Forelimb muscle (tissue), 1 donor: ENCODE results near the gene KIAA0232. TPM values are rescaled to one million over a fixed set of nuclear protein-coding genes. Genes with fewer than 3 reads are reported as not detected.
A peak's percentile ranks its signal among the peaks of the same experiment; 100 is the strongest.
"Not testable (repeated sequence)": the region's sequence is repeated elsewhere in the genome, so short reads cannot be mapped to it uniquely, and the experiment has no call there.

ENCODE experiments used
- DNase-seq: peaks from one replicate; pipeline ENCODE4 v3.0.0-alpha.2; 2013; ENCODE audit warnings: low read depth
- polyA plus RNA-seq: library from polyadenylated mRNA; unstranded; fragments of 120-200 nt; gene quantifications from one replicate; pipeline ENCODE4 v1.2.1, GENCODE V29; 2013; ENCODE audit not compliant: insufficient read length

The KIAA0232 gene
- polyA plus RNA-seq, 1 donor = 21.3 TPM

- DNase-seq = no peak
Measured at GRCh38 chr4:6775746-6776145, 6.8 kb upstream of the KIAA0232 start.

- no peak for DNase-seq
Measured at GRCh38 chr4:6776920-6777635, 5.4 kb upstream of the KIAA0232 start.

- no peak for DNase-seq
Measured at GRCh38 chr4:6777636-6778281, 4.8 kb upstream of the KIAA0232 start.

GRCh38 chr4:6778435-6778834 is 4.1 kb upstream of the KIAA0232 start:
- DNase-seq = no peak

- DNase-seq = no peak
Measured at GRCh38 chr4:6779667-6780565, 2.6 kb upstream of the KIAA0232 start.

- no peak for DNase-seq
Measured at GRCh38 chr4:6781113-6781512, 1.4 kb upstream of the KIAA0232 start.

GRCh38 chr4:6781561-6781960 is 966 bp upstream of the KIAA0232 start:
- no peak for DNase-seq

GRCh38 chr4:6782846-6783110 is 251 bp downstream of the KIAA0232 start:
- DNase-seq = no peak

GRCh38 chr4:6783111-6783981 is 819 bp downstream of the KIAA0232 start:
- peak; percentile 65 for DNase-seq

- no peak for DNase-seq
Measured at GRCh38 chr4:6785572-6785925, 3.0 kb downstream of the KIAA0232 start.

- DNase-seq = no peak
Measured at GRCh38 chr4:6788123-6788522, 5.6 kb downstream of the KIAA0232 start.

GRCh38 chr4:6791245-6791644 is 8.7 kb downstream of the KIAA0232 start:
- DNase-seq = not testable (repeated sequence)

- not testable (repeated sequence) for DNase-seq
Measured at GRCh38 chr4:6791796-6792195, 9.3 kb downstream of the KIAA0232 start.

GRCh38 chr4:6794189-6794588 is 11.7 kb downstream of the KIAA0232 start:
- DNase-seq = no peak

GRCh38 chr4:6795821-6796220 is 13.3 kb downstream of the KIAA0232 start:
- no peak for DNase-seq

- DNase-seq = not testable (repeated sequence)
Measured at GRCh38 chr4:6797368-6797767, 14.8 kb downstream of the KIAA0232 start.

GRCh38 chr4:6799091-6799490 is 16.6 kb downstream of the KIAA0232 start:
- no peak for DNase-seq

GRCh38 chr4:6802025-6802424 is 19.5 kb downstream of the KIAA0232 start:
- no peak for DNase-seq

- no peak for DNase-seq
Measured at GRCh38 chr4:6802626-6803025, 20.1 kb downstream of the KIAA0232 start.

- DNase-seq = no peak
Measured at GRCh38 chr4:6803246-6803645, 20.7 kb downstream of the KIAA0232 start.

GRCh38 chr4:6804082-6804752 is 21.7 kb downstream of the KIAA0232 start:
- DNase-seq = no peak
